Fibroblast of skin of left quadriceps (primary cell): Measurements from ENCODE around the gene CIB4.
"Not testable (repeated sequence)": the region's sequence is repeated elsewhere in the genome, so short reads cannot be mapped to it uniquely, and the experiment has no call there.

Source experiments
- DNase-seq, 2 experiments: peaks; one replicate each; pipeline ENCODE4 v3.0.0-alpha.2; 2013; ENCODE audit warnings: low read depth in 2 of 2

Gene CIB4

DNA sequence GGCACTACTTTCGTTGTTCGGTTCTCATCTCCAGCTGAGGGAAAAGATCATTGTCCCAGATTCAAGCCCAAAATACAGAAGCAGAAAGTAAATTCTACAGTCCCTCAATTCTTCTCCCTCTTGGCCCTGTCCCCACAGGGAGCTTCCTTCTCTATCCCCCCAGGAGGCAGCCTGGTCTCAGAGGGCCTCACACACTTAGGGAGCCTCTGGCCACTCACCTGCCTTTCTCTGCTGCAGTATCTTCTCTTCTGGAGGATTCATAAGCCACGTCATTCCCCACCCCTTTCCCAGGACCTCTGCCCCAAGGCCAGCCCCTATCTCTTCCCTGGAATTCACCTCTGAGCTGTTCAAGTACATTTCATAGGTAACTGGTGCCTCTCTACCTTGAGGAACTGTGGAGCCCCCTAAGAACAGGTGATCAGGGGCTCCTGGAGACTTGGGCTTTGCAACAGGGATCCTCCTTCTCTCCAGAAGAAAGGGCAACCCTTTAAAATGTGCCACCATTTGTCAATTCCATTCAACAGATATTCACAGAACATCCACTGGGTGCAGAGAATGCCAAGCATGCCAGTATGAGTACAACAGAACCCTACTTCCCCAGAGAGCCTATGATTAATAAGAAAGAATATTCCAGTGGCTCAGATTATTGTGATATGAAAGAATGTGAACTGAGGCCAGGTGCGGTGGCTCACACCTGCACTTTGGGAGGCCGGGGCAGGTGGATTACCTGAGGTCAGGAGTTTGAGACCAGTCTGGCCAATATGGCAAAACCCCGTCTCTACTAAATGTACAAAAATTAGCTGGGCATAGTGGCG, 72.9 kb downstream of the CIB4 start:
- DNase-seq, result no peak

DNA sequence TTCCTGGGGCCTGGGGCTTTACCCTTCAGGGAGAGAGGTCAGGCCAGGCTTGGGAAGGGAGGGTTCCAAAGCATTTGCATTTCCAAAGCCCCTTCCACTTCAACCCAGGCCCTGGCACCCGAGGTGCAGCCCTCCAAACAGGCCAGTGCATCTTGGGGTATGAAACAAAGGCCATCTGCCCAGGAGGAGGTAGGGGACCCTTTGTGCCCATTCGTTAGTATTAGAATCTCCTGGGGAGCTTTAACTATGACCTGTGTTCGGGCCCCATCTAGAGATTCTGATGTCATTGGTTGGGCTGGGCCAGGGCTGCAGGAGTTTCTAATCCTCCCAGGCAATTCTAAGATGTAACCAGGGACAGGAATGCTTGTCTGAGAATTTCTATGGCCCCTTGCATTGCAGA, 73.6 kb downstream of the CIB4 start:
- DNase-seq, result no peak

DNA sequence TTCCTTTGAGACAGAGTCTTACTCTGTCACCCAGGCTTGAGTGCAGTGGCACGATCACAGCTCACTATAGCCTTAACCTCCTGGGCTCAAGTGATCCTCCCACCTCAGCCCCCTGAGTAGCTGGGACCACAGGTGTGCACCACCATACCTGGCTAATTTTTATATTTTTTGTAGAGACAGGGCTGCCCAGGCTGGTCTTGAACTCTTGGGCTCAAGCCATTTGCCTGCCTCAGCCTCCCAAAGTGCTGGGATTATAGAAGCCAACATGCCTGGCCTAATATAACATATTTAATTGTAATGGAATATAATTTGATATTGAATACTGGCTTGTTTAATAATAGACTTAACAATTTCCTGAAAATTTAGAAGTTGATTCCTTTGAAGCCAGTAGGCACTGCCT, 74.4 kb downstream of the CIB4 start:
- DNase-seq, result not testable (repeated sequence)

DNA sequence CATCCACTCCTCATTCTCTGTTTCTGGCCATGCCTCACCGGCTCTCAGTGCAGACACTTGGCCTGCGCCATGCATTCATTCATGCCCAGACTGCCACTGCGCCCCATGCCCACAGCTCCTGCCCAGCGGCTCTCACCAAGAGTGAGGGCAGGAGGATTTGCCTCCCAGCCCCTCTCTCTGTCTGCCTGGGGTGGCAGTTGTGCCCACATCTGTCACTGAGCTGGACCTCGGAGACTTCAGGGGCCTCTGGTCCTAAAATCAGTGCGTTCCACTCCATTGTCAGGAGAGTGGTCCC, 75.1 kb downstream of the CIB4 start:
- no peak for DNase-seq

DNA sequence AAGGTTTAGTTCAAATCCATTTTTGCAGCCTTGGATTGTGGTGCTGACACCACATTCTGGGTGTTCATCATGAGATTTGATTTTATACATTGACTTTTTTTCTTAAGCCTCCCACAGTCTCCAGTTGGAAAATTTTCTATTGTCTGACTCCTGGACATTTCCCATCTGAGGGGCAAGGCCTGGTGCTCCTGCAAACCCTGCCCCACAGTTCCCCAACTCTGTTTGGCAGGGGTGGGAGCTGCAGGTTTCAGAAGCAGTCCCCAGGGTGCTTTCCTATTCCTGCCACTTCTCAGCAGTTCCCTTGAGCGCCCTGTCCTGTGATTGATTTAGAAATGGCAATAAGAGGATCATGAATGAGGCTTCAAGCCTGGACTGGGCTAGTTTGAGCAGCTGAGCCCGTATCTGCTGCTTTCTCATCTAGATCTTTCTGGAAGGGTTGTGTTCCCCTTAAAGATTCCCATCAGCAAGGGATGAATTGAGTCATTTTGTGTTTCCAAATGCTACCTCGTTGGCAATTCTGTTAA, 77.0 kb downstream of the CIB4 start:
- no peak for DNase-seq

DNA sequence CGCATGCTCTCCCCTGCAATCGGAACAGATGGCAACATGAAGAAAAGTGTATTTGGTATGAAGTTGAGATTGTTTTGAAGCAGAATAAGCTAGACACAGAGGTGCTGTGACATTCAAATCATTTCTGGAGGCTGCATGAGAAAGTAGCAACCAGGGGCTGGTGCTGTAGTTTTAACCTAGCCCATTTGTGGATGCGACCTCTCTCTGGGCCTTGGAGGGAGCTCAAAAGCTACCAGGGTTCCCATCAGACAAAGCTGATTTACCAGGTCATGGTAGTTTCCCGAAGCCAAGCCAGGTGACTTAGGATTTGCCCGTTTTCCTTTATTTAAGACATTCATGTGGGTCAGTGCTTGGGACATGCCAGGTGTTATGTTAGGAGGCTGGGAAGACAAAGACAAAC, 77.5 kb downstream of the CIB4 start:
- DNase-seq, result no peak

DNA sequence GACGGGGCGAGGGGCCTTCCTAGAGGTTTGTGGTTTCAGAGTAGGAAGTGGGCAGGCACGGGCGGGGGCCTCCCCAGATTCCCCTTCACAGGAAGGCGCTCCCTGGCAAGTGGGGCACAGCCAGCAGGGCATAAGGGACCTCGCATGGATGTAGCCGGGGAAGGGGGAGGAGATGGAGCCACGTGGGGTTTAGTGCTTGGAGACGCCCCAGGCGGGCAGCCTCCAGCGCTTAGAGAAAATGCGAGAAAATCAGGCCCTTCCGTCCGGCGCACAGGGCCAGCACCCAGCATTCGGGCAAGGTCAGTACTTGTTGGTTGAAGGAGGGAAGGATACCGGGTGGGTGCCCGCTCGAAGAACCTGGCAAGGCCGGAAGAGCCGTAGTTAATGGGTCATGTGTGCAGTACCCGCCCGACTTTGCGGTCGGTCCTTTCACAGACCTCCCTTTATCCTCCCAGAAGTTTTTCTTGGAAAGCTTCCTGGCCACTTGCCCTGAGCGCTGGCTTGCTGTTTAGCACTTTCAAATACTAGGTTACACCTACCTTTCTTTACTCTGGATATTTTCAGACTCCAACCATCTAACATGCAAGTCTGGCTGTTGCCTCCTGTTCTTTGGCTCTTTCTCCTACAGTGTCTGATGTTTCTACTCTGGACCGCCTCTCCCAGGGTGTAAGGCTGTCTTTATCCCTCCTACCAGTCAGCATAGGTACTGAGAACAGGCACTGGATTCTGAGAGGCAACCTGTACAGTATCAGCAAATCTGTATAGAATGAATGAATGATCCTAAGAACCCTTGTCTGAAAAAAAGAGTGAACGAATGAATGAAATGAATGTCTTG, 78.1 kb downstream of the CIB4 start:
- no peak for DNase-seq

DNA sequence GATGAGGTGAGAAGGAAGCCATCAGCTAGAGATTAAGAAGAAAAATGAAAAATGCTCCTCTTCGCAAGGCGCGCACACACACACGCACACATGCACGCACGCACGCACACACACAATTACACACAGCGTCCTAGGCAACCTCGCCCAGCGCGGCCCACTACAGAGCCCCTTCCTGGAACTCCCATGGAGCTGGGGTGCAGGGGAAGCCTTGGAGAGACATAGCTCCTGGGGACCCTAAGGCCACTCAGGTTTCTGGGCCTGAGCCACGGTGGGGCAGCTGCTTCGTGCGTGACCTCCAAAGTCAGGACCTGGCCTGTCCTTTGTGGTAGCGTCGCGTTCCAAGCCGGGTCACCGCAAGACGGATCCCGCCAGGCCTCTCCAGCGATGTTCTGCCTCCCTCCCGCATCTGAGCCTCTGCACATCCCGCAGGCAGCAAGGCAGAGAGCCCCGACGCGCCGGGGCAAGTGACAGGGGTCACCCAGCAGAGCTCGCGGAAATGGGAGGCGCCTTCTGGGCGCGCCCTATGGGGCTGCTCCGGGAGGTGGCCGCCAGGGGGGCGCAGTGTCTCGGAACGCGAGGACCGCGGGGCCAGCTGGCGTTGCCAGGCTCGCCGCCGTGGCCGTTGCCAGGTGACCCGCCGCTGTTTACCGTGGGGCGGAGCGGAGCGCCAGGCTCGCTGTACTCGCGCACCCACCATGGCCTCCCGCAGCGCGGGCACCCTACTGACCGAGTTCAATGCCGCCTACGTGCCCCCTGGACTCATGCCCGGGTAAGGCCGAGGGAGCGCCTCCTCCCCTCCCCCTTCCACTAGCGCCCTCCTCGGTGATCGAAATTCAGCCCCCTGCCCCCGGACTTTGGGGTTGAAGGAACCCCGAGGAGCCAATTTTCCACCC, 79.0 kb downstream of the CIB4 start:
- no peak for DNase-seq

DNA sequence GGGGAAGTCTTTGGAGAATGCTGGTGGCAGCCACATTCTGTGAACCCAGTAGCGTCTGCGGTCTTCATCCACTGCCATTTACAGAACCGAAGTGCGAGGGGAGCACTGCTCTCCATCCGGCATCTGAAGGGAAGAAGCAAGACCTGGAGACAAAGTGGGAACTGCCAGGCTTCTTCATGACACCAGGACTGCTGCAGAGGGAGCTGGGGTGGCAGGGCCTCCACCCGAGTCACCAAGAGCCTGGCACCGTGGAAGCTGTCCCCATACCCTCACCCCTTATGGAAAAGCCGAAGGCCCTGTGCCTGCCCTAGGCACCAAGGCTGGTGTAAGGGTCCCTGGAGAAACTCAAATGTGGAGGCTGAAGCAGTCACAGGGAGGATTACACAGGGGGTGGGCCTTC, 79.8 kb downstream of the CIB4 start:
- DNase-seq, result no peak

DNA sequence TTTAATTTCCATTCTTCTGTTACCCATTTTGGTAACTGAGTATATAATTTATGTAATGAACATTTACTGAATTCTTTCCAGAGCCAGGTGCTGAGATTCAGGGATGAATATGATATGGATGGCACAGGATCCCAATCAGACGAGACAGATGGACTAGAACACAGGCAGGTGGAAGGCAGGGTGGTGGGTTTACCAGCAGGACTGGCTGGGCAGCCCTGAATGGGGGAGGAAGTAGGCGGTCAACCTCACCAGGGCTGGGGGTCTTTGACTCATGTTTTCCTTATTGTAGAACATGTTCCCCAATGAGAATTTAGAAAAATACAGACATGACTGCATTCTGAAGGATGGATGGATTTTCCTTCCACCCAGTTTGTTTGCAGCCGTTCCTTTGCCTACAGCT, 80.3 kb downstream of the CIB4 start:
- DNase-seq, result no peak

DNA sequence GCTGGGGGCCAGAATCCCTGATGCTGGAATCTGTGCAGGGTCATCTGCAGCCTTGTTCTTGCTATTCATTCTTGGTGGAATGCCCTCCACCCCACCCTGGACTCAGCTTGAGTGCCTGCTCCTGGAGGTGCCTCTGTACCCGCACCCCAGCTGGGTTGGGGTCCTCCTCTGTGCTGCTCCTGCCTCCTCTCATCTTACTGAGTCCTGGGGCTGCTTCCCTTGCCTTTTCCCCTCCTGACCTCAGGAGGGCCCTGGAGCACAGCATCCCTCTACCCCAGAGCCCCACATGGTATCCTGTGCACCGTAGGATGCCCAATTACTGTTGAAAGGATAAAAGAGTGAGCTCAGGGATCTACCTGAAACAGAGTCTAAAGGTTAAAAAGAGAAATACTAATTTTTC, 81.6 kb downstream of the CIB4 start:
- no peak for DNase-seq

DNA sequence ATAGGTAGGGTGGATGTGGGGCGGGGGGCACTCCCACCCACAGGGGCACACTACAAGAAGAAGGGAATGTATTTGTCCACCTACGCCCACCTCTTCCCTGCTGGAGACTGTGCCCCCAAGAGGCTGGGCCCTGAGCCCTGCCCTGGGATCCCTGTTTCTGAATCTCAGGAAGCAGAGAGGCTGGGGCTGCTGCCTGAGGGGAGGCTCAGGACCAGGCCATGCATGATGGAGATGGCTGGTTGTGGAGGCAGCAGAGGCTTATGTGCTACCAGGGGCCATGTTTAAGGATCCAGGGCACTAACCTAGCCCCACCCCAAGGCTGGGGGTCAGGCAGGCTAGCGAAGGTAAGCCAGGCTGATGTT, 82.1 kb downstream of the CIB4 start:
- no peak for DNase-seq

DNA sequence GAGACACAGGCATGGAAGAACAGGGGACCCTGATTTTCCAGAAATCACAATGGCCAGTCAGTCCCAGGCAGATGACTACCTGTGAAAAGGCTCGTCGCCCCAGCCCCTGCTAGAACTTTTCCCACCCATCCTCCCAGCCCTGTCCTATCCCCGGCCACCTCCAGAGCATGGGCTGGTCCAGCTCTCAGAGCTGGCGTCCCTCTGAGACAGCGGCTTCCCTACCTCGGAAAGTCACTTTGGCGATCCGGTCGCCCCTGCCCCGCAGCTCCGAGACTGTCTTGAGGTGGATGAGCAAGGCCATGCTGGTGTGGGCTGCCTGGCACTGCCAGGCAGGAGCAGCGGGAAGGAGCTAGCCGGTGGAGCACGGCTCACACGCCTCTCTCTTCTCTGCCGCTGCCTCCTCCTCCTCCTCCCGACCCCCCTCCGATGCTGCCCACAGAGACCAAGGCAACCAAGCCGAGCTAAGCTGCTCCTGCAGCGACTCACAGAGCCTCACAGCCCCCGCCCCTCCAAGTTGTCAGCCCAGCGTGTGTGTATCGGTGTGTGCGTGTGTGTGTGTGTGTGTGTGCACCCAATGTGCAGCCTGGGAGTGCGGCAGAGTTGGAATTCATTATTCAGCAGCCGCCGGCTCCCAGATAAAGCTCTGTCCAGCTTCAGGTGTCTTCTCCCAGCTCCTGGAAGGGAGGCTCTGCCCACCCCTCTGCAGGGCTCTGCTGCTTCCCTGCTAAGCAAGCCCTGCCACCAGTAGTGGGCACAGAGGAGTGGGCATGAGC, 82.7 kb downstream of the CIB4 start:
- no peak for DNase-seq

DNA sequence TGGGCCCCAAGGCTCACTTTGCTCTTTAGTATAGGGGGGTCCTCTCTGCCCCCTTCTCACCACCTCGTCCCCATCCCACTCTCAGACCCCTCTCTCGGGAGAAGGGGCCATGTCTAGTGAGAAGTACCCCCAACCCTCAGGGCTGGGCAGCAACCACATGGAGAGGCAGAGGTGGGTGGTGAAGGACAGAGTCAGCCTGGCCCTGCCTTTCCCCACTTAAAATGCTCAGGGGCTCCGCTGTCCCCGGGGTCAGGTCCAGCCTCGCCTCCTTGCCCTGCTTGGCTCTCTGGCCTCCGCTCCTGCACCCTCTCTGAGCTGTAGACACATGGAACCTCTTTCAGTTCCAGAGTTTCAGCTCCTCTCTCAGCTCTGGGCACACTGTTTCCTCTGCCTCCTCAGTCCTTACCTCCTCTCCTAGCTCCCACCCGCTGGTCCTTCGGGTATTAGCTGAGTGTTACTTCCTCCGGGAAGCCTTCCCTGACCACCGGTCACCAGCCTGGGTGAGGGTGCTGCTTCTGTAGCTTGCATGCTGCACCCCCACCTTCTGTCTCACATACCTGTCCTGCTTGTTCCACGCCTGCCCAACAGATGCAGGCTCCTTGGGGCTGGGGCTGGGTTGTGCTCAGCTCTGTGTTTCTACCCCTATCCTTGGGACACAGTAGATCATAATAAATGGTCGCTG, 83.8 kb downstream of the CIB4 start:
- no peak for DNase-seq

DNA sequence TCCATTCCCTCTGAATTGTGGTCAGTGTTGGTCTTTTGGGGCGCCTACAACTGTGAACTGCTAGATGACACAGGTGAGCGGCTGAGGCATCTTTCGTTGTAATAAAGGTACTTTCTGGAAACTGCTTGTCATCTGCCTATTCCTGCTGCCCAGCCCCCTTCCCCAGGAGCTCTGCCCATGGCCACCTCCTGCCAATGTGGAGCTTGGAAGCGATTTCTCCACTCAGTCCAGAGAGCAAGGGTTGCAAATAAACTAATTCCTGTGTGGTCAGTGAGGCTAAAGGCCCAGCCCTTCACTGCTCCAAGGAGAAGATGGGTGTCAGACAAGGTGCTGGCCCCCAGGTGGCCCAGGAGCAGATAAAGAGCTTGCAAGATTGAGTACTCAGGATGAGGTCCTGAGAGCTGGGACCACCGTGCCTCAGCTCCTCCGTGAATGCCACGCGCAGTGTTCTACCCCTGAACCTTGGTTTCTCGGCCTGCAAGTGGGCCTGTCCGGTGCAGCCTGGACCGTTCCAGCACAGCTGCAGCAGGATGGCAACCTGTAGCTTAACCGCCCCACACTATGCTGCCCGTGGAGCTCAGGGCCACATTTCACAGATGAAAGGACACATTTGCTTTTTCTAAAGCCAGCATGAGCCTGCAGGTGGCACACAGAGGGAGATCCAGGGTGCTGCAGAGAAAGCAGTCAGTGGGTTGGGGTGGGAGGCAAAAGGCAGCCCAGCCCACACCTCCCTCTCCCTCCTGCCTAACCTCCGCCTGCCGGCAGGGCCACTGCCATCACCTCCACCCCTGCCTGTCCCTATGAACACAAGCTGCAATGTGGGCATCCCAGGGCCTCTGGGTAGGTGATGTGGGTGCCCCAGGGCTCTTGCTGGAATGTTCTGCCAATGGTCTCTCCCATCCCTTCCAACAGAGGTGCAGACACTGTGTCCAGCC, 84.6 kb downstream of the CIB4 start:
- no peak for DNase-seq

DNA sequence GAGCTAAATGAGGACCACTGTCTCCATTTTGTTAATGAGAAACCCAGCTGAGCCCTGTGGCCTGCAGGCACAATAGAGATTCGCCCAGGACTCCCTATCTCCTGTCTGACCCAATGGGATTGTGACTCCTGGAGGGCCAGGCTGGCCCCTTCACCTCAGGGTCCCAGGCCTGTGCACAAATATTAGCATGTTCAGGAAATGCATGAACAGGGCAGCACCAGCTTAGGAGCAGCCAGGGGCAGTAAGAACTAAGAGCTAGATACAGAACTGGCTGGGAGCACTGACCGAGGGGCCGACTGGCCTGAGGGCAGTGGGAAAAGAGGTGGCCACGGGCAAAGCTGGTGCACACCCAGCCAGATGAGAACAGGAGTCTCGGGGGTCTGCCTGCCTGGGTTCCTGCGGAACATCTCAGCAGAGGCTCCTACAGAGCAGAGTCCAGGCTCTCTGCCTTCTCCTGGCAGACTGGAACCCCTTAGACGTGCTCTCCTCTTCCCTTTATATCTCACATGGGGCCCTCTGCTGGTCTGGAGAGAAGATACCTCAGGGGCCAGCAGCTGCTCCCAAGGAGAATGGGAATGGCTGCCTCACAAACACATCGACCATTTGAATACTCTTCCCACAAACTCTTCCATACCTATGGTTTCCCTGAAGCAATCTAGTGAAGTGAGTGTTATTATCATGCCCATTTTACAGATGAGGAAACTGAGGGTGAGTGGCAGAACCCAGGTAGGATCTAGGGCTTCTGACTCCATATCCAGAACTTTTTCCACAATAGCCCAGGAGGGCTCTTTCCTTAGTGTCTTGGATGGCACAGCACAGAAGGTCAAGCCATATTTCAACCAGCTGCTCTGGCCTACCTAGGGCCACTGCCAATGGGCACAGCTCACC, 85.7 kb downstream of the CIB4 start:
- DNase-seq, result no peak

DNA sequence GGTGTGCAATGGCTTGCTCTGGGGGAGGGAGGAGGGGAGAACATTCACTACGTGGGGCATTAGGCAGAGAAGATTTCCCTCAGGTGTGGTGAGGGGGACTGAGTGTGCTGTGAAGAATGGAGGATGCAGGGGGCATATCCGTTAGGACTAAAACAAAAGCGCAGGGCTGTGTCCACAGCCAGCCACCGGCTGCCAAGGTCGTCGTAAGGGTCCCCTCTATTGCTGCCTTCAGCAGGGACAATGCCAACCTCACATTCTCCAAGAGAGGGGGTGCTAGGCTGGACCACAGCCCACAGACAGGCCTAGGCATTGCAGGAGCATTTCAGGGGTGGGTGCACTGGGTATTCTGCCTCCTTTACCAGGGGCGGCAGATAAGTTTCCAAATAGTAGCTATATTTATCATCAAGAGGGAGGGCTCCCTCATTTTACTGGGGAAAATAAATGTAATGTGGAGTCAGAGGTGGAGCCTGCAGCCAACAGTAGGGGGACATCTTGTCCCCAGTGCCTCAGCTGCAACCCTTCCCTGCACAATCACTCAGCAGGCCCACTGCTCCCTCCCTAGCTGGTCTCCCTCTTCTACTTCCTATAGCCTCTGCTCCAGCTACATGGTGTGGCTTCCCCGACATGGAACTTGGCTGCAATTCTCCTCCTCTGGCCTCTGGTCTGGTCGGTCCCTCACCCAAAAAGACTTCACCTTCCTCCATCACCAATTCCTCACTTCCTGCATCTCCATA, 88.4 kb downstream of the CIB4 start:
- no peak for DNase-seq
